HG03442 (cell line): Measurements from ENCODE around the gene NEDD4.
"Not testable (repeated sequence)": the region's sequence is repeated elsewhere in the genome, so short reads cannot be mapped to it uniquely, and the experiment has no call there.

ENCODE experiments used
- ATAC-seq: cut with Tn5 transposase; IDR thresholded peaks from one replicate; pipeline ENCODE4 v1.9.1; 2021; ENCODE audit warnings: mild to moderate bottlenecking, moderate library complexity; ENCODE audit not compliant: unreplicated experiment

NEDD4 gene

GRCh38 chr15:56006371-56006770 lies 13.0 kb upstream of the NEDD4 start:
- ATAC-seq, result not testable (repeated sequence)

- not testable (repeated sequence) for ATAC-seq
These were observed 10.9 kb upstream of the NEDD4 start for GRCh38 chr15:56004281-56004680.

- not testable (repeated sequence) for ATAC-seq
These were observed 10.4 kb upstream of the NEDD4 start for GRCh38 chr15:56003777-56004176.

GRCh38 chr15:56003277-56003676 lies 9.9 kb upstream of the NEDD4 start:
- not testable (repeated sequence) for ATAC-seq

GRCh38 chr15:56001471-56002078 lies 8.2 kb upstream of the NEDD4 start:
- ATAC-seq, result no peak

- ATAC-seq, result no peak
These were observed 6.2 kb upstream of the NEDD4 start for GRCh38 chr15:55999658-56000057.

GRCh38 chr15:55998478-55998877 lies 5.1 kb upstream of the NEDD4 start:
- ATAC-seq, result no peak

- ATAC-seq, result no peak
These were observed 570 bp upstream of the NEDD4 start for GRCh38 chr15:55993804-55994560.

- ATAC-seq, result no peak
These were observed 672 bp downstream of the NEDD4 start for GRCh38 chr15:55992769-55993110.

- ATAC-seq, result no peak
These were observed 1.3 kb downstream of the NEDD4 start for GRCh38 chr15:55991802-55992768.

GRCh38 chr15:55990998-55991397 lies 2.4 kb downstream of the NEDD4 start:
- ATAC-seq, result no peak

- no peak for ATAC-seq
These were observed 2.9 kb downstream of the NEDD4 start for GRCh38 chr15:55990516-55990915.

GRCh38 chr15:55989383-55989782 lies 4.0 kb downstream of the NEDD4 start:
- no peak for ATAC-seq

GRCh38 chr15:55981582-55982249 lies 11.7 kb downstream of the NEDD4 start:
- no peak for ATAC-seq

GRCh38 chr15:55980511-55980910 lies 12.9 kb downstream of the NEDD4 start:
- no peak for ATAC-seq

- no peak for ATAC-seq
These were observed 16.2 kb downstream of the NEDD4 start for GRCh38 chr15:55977231-55977630.

GRCh38 chr15:55970286-55970685 lies 23.1 kb downstream of the NEDD4 start:
- no peak for ATAC-seq

GRCh38 chr15:55969582-55969981 lies 23.8 kb downstream of the NEDD4 start:
- no peak for ATAC-seq

- ATAC-seq, result no peak
These were observed 24.5 kb downstream of the NEDD4 start for GRCh38 chr15:55968923-55969322.

GRCh38 chr15:55965091-55965490 lies 28.3 kb downstream of the NEDD4 start:
- ATAC-seq, result no peak

GRCh38 chr15:55960946-55961345 lies 32.5 kb downstream of the NEDD4 start:
- ATAC-seq, result no peak
